ENCODE data around the gene LTC4S. TPM values are rescaled to one million over a fixed set of nuclear protein-coding genes. Genes with fewer than 3 reads are reported as not detected.

Gene LTC4S
- total and polyA plus RNA-seq, 4 donors: 4.0 to 25.3 (median 8.3) TPM

GRCh38 chr5:179827680-179828079 lies 33.9 kb downstream of the LTC4S start:
- Histone ChIP-seq H3K4me3 (no peak overlapping the region), H3K4me1 (ENCODE audit: control insufficient read depth in 5 of 5, insufficient read depth in 5 of 5, low read length in 5 of 5) (peaks cover 0 to 15% (median 0%) of the 10 kb centered on the region in 5 donors), H3K9ac (ENCODE audit: insufficient read depth in 1 of 2, low read length in 2 of 2) (no peak overlapping the region), H3K36me3 (ENCODE audit: control insufficient read depth in 4 of 4, insufficient read depth in 4 of 4, low read length in 4 of 4) (peaks cover 33 to 70% (median 52%) of the 10 kb centered on the region in 4 donors), H3K27me3 (ENCODE audit: control insufficient read depth in 3 of 3, insufficient read depth in 3 of 3, low read length in 2 of 3) (no peaks in the 10 kb centered on the region), H3K27ac (ENCODE audit: low read depth in 1 of 2, low read length in 1 of 2) (peak overlapping the region in 1 of 2 donors; percentile 2), H3K9me3 (ENCODE audit: control insufficient read depth in 4 of 4, insufficient read depth in 3 of 4, low read length in 3 of 4) (no peaks in the 10 kb centered on the region)
- WGBS, 2 donors: 50 to 67% methylated on average over 9 of the region's 9 CpGs
- DNase-seq (no peak), ATAC-seq (ENCODE audit: insufficient read depth, low FRiP score) (peak; percentile 40)
- TF ChIP-seq, protein P1, sequence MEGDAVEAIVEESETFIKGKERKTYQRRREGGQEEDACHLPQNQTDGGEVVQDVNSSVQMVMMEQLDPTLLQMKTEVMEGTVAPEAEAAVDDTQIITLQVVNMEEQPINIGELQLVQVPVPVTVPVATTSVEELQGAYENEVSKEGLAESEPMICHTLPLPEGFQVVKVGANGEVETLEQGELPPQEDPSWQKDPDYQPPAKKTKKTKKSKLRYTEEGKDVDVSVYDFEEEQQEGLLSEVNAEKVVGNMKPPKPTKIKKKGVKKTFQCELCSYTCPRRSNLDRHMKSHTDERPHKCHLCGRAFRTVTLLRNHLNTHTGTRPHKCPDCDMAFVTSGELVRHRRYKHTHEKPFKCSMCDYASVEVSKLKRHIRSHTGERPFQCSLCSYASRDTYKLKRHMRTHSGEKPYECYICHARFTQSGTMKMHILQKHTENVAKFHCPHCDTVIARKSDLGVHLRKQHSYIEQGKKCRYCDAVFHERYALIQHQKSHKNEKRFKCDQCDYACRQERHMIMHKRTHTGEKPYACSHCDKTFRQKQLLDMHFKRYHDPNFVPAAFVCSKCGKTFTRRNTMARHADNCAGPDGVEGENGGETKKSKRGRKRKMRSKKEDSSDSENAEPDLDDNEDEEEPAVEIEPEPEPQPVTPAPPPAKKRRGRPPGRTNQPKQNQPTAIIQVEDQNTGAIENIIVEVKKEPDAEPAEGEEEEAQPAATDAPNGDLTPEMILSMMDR (IDR thresholded peaks at IDR 0.05; ENCODE audit: control extremely low read depth, extremely low read depth): no peak

DNA sequence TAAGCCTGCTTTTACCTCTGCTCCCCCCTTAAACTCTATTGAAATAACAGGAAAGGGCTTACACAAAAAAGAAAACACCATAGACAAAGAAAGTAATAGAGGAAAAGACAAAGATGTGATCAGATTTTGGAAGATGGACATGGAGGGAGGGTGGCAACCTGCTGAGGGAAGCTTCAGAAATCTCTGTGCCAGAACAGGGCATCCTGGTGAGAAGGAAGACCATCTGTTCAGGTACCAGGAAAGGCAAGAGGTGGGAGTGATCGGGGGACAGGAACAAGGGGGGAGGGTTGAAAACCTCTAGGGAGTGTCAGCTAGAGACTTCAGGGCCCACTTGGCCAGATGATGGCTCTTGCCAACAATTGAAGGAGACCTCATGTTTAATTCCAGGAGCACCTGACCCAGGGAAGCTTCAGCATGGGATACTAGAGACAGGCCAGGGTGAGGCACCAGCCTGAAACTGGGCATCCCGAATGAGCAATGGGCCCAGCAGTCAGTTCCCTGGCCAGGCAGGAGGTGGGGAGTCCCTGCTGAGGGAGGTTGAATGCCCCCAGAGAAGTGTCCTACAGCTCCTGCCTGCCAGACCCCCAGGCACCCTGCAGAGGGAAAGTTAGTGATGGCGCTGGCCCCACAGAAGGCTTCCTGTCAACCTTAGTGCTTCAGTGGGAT lies 35.1 kb downstream of the LTC4S start:
- DNase-seq (no peak), ATAC-seq (ENCODE audit: insufficient read depth, low FRiP score) (no peak)
- TF ChIP-seq, protein P1 (IDR thresholded peaks at IDR 0.05; ENCODE audit: control extremely low read depth, extremely low read depth): no peak
- no peaks in the 10 kb centered on the region for H3K9me3 ChIP-seq (ENCODE audit: control insufficient read depth in 4 of 4, insufficient read depth in 3 of 4, low read length in 3 of 4)
- WGBS, 2 donors: 95 to 97% methylated on average over 3 of the region's 3 CpGs
- no peaks in the 10 kb centered on the region for H3K27me3 ChIP-seq (ENCODE audit: control insufficient read depth in 3 of 3, insufficient read depth in 3 of 3, low read length in 2 of 3)
- H3K4me3 ChIP-seq: no peak overlapping the region
- no peak overlapping the region for H3K27ac ChIP-seq (ENCODE audit: low read depth in 1 of 2, low read length in 1 of 2)
- no peak overlapping the region for H3K9ac ChIP-seq (ENCODE audit: insufficient read depth in 1 of 2, low read length in 2 of 2)
- H3K36me3 ChIP-seq (ENCODE audit: control insufficient read depth in 4 of 4, insufficient read depth in 4 of 4, low read length in 4 of 4): peaks cover 41 to 70% (median 62%) of the 10 kb centered on the region in 4 donors
- H3K4me1 ChIP-seq (ENCODE audit: control insufficient read depth in 5 of 5, insufficient read depth in 5 of 5, low read length in 5 of 5): peaks cover 0 to 7% (median 0%) of the 10 kb centered on the region in 5 donors

DNA sequence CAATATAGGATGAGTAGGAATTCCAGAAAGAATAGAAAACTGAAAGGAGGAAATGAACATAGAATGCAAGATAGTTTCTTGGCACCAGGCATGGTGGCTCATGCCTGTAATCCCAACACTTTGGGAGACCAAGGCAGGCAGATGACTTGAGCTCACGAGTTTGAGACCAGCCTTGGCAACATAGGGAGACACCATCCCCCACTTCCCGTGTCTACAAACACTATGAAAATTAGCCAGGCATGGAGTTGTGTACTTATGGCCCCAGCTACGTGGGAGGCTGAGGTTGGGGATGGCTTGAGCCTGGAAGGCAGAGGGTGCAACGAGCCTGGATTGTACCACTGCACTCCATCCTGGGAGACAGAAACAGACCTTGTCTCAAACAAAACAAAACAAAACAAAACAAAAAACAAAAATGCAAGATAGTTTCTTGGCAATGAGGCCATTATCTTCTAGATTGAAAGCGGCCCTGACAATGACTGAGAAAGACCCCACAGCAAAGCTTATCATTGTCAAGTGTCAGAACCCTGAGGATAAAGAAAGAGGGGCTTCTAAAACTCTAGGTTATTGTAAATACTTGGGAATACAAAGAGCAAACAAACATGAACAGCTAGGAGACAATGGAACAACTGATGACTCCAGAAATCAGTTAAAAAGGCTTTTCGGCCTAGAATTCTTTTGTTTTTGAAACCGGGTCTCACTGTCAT lies 36.1 kb downstream of the LTC4S start:
- no peak for DNase-seq

More for the DNA sequence above, 36.1 kb downstream of the LTC4S start:
- TF ChIP-seq, protein P1 (IDR thresholded peaks at IDR 0.05; ENCODE audit: control extremely low read depth, extremely low read depth): no peak
- Histone ChIP-seq H3K36me3 (ENCODE audit: control insufficient read depth in 4 of 4, insufficient read depth in 4 of 4, low read length in 4 of 4) (peaks cover 41 to 64% (median 52%) of the 10 kb centered on the region in 4 donors), H3K9ac (ENCODE audit: insufficient read depth in 1 of 2, low read length in 2 of 2) (no peak overlapping the region), H3K4me1 (ENCODE audit: control insufficient read depth in 5 of 5, insufficient read depth in 5 of 5, low read length in 5 of 5) (peaks cover 0 to 4% (median 0%) of the 10 kb centered on the region in 5 donors), H3K27ac (ENCODE audit: low read depth in 1 of 2, low read length in 1 of 2) (no peak overlapping the region), H3K9me3 (ENCODE audit: control insufficient read depth in 4 of 4, insufficient read depth in 3 of 4, low read length in 3 of 4) (no peaks in the 10 kb centered on the region), H3K27me3 (ENCODE audit: control insufficient read depth in 3 of 3, insufficient read depth in 3 of 3, low read length in 2 of 3) (no peaks in the 10 kb centered on the region), H3K4me3 (no peak overlapping the region)
- no peak for ATAC-seq (ENCODE audit: insufficient read depth, low FRiP score)
- WGBS, 2 donors: 85 to 94% methylated on average over 7 of the region's 7 CpGs
